HG02970 (cell line): Measurements from ENCODE around the gene FTCD.

ENCODE experiments used
- ATAC-seq: cut with Tn5 transposase; IDR thresholded peaks from one replicate; pipeline ENCODE4 v1.9.1; 2021; ENCODE audit warnings: mild to moderate bottlenecking, moderate library complexity, moderate number of reproducible peaks; ENCODE audit not compliant: unreplicated experiment, low FRiP score

FTCD gene

DNA sequence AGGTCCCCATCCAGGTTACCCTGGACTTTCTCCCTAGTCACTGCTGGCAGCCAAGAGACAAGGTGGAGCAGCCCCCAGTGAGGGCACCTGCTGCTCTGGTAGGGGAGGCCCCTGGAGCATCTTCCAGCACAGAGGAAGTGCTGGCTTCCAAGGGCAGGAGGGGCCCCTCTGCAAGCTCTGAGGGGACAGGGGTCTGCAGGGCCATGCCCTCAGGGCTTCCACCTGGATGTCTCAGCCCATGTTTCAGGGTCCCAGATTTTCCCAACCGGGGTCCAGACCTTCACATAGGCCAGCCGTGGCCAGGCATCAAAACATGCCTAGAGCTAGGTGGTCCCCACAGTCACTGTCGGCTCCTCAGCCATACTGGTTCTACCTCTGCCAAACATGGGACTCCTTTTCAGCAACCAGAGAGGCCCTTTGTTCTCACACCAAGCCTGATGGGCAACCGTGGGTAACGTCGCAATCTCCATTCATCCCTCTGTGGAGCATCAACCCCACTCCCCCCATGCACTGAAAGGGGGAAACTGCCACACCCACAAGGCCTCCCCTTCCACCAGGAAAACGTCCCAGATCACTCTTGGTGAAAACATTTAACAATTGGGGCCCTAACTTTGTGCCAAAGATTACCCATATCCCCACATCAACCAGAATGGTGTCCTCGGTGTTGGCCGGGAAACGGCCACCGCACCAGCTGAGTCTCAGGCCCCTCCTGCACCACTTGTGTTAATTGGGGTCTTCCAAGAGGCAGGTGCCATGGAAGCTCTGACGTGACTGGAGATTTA, 59.4 kb downstream of the FTCD start:
- no peak for ATAC-seq

DNA sequence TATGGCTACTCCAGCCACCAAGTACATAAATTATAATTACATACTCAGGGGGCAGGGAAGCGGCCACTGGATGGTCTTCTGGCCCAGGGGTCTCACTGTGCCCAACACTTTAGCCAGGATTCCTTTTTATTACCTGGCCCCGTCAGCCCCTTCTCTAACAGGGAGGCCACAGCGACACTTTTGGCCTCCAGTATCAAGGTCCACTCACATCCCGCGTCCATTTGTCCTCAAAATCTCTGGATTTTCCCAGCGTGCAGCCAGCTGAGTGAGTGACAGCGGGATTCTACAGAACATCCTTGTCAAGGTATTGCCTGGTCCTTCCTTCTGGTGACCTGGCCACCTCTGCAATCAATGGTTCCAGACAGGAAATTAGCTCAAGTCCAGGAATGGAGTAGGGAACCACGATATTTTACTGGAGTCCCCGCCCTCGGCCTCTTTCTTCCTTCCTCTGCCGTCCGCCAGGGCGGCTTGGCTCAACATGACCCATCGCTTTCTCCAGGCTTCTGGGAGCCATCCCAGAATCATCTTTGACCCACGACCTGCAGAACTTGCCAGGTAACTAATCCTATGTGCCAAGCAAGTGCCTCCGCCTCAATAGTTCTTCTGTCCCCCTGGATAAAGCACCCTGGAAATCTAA, 60.2 kb downstream of the FTCD start:
- no peak for ATAC-seq

DNA sequence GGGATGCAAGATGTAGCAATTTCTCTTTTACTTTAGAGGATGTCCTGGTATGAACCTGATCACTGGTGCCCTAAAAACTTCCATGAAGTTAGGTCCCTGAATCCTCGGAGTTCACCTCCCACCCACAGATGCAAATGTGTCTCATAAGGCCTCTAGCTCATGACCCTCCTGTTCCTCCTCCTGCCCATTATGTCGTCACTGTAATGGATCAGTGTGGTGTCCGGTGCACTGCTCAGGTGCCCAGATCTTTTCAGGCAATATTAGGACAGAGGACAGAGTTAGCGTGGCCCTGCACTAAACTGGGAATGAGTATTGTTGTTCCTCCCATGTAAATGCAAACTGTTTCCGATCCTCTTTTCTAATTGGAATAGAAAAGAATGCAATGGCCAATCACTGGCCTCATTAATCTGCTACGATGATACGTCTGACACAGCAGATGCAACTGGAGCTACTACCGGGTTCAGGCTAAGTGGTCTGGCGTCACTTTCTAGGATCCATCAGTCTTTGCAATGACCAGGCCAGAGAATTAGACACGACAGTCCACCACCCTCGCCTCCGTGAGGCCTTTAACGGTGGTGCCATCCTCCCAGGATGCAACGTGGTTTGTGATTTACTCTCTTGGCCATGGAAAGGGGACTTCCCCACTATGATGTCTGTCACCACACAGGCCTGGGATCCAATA, 60.8 kb downstream of the FTCD start:
- ATAC-seq, result no peak

DNA sequence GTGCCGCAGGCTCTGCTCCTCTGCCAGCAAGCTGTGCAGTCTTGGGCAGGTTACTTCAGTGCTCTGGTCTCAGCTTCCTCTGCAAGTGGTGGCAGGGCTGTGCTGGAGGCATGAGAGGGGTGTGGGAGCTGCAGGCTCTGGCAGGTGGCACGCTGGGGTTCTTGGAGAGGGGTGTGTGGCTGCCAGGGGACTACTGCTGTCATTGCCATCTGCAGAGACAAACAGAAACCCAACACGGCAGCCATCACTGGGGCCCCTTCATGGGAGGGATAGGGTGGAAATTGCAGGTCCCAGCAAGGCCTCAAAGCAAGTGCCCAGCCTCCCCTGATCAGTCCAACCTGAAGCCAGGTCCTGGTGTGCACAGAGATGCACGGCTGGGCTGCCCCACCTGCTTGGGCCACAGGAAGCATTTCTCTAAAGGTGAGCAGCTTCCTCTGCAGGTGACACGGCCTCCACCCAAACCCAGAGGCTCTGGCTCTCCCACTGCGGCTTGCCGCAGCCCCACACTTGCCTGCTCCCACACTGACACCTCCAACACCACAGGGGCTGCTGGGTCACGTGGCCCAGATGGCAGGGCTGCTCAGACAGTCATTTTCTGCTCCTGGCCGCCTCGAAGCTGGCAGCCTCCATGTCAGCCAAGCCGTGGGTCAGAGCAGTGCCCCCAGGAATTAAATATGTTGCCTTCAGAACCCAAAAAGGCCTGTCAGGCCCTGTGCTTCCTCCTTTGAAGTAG, 61.5 kb downstream of the FTCD start:
- no peak for ATAC-seq

DNA sequence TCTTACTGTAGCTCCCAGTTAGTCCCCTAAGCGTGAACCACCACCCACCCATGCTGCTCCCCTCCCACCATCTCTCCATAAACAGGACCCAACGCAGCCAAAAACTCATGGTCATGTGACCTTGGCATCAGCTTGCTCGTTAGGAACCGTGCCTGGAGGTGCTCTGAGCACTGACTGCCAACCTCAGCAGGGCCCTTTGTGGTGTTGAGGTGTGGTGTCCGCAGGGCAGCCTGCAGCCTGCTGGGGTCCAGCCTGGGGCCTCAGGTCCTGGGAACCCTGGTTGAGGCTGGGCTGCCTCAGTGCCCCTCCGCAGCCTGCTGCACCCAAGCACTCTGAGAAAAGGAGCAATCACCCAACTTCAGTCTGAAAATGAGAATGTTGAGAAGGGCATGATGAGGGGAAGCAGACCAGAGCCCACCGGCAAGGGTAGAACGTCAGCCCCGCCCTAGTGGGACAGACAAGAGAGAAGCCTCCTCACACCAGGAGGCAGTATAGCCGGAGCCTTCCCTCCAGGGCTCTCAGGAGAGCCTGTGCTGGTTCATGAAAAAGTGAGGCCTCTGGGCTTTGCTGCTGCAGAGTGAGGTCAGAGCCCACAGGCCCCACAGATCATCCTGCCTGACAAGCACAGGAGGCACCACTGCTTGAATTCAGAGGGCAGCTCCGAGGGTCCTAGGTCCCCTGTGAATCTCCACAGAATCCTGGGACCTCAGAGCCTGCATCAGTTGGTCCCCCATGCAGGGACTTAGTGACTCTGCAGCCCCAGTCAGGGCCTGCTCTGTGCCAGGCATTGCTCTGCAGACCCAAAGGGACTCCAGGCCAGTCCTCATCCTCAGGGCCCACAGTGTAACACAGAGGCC, 62.3 kb downstream of the FTCD start:
- ATAC-seq, result no peak

DNA sequence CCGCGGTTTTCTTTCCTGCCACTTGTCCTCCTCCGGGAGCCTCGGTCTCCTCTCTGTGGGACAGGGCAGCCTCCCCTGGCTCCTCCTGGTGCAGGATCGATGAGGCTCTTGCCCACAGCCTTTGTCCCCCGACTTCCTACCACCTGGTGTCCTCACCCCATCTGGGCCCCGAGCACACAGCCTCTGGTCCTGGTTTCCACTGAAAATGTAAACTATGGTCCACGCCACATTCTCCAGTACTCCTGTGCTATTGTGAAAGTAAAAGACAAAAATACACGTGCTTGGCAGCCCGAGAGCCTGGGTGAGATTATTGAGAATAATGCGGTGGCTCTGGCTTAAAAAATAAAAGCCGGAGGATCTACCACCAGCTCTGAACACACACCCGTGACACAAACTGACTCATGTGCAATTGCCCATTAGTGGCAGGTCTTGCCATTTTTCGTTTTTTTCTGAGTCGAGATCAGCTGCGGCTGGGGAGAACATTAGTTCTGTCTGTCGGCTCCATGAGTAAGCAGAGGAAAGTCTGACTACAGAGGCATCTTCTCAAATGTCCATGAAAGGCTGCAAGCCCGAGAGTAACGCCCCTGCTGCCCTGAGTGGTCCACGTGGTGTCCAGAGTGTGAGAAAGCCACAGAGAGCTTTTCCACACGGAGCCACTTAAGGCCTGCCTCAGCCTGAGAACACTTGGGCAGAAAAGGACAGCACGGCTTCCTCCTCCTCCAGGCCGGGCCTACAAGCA, 63.2 kb downstream of the FTCD start:
- ATAC-seq, result no peak

DNA sequence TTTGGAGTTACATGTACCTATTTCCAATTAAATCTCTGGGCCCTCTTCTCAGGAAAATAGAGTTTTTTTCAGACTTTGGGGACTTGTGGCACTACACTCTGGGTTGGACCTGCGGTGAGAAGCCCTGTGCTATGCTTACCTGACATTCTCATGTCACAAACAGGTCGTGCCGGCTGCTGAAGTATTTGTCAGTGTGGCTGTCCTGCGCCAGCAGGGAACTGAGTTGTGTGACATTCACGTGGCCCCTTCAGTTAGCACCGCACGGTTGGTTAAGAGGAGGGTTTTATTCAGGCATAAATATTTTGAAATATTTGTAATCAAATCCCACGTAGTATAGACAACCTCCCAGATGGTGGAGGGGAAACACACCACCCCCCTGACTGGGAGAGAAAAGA, 63.8 kb downstream of the FTCD start:
- no peak for ATAC-seq

DNA sequence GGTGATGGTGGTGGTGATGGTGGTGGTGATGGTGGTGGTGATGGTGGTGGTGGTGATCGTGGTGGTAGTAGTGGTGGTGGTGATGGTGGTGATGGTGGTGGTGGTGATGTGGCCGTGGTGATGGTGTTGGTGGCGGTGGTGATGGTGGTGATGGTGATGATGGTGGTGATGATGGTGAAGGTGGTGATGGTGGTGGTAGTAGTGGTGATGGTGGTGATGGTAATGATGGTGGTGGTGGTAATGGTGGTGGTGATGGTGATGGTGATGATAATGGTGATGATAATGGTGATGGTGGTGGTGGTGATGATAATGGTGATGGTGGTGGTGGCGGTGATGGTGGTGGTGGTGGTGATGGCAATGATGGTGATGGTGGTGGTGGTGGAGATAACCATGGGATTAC, 64.3 kb downstream of the FTCD start:
- no peak for ATAC-seq

DNA sequence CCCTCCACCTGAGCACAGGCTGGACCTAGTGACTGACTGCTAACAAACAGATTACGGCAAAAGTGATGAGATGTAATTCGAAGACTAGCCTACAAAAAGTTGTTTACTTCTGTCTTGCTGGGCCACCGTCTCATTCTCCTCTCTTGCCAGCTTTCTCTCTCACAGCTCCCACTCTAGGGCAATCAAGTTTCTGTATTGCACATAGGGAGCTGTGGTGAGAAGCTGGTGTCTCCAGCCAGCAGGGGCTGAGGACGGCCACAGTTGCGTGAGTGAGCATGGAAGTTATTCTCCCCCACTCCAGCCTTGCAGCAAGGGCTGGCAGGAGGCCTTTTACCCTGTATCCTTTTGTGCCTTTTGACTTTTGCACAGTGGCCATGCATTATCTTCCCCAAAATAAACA, 66.1 kb downstream of the FTCD start:
- no peak for ATAC-seq

DNA sequence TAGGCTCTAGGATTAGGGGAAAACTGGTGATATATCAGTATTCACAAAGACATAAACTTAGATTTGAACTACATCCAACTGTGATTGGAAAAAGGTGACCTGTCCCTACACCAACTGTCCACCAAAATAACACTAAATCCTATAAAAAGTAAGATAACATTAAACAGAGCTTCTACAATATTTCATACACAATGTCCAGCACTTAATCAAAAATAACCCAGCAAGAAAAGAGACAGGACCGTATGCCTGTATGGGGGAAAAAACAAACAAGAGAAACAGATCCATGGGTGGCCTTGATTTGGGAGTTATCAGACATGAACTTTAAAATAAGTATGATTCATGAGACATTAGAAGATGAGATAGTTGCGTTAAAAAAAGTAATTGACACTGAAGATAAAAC, 67.2 kb downstream of the FTCD start:
- ATAC-seq, result no peak

DNA sequence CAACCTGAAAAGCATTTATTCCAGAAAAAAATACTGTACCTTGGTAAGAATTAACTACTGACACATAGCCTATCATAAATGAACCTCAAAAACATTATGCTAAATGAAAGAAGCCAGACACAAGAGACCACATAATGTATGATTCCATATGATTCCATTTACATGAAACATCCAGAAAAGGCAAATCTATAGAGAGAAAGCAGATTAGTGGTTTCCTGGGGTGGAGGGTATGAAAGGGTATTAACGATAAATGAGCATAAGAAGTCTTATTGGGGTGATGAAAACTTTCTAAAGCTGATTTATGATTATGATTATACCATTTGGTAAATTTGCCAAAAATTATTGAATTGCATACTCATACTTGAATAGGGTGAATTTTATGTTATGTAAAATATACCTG, 67.7 kb downstream of the FTCD start:
- no peak for ATAC-seq
